GM23248 (cell line): ENCODE results near the gene SLC5A6. TPM values are rescaled to one million over a fixed set of nuclear protein-coding genes. Genes with fewer than 3 reads are reported as not detected.

Experiments used
- DNase-seq: peaks from one replicate; pipeline ENCODE4 v3.0.0-alpha.2; 2015
- H2AFZ ChIP-seq: fragments of 200-600 bp; sonication (generic); 2 replicates; pipeline ENCODE4 v1.6.1; 2016; ENCODE audit warnings: antibody characterized with exemption
- H3F3A ChIP-seq: fragments of 200-600 bp; sonication (generic); 2 replicates; pipeline ENCODE4 v1.6.1; 2016; ENCODE audit warnings: mild to moderate bottlenecking, antibody characterized with exemption, mixed run types; ENCODE audit not compliant: insufficient read depth
- H3K27ac ChIP-seq: fragments of 200-600 bp; sonication (generic); 2 replicates; pipeline ENCODE4 v1.5.1; 2016; ENCODE audit warnings: mild to moderate bottlenecking
- H3K27me3 ChIP-seq: fragments of 200-600 bp; sonication (generic); replicated peaks from 2 replicates; pipeline ENCODE4 v1.6.1; 2016; ENCODE audit warnings: mild to moderate bottlenecking; ENCODE audit not compliant: insufficient read depth
- H3K36me3 ChIP-seq: fragments of 200-600 bp; sonication (generic); 2 replicates; pipeline ENCODE4 v1.6.1; 2016; ENCODE audit warnings: low read depth, mild to moderate bottlenecking
- H3K4me1 ChIP-seq: fragments of 200-600 bp; sonication (generic); 2 replicates; pipeline ENCODE4 v1.6.1; 2016; ENCODE audit warnings: mild to moderate bottlenecking; ENCODE audit not compliant: insufficient read depth
- H3K4me2 ChIP-seq: fragments of 200-600 bp; sonication (generic); one replicate; pipeline ENCODE4 v1.6.1; 2016; ENCODE audit warnings: mild to moderate bottlenecking; ENCODE audit not compliant: unreplicated experiment
- H3K4me3 ChIP-seq: fragments of 200-600 bp; sonication (generic); 2 replicates; pipeline ENCODE4 v1.5.1; 2016; ENCODE audit warnings: mild to moderate bottlenecking
- H3K79me2 ChIP-seq: fragments of 200-600 bp; sonication (generic); 2 replicates; pipeline ENCODE4 v1.6.1; 2016; ENCODE audit warnings: mild to moderate bottlenecking; ENCODE audit not compliant: insufficient read depth
- H3K9ac ChIP-seq: fragments of 200-600 bp; sonication (generic); 2 replicates; pipeline ENCODE4 v1.6.1; 2016; ENCODE audit warnings: mild to moderate bottlenecking
- H3K9me2 ChIP-seq: fragments of 200-600 bp; sonication (generic); 2 replicates; pipeline ENCODE4 v1.6.1; 2016; ENCODE audit warnings: mixed run types, mild to moderate bottlenecking, moderate library complexity; ENCODE audit not compliant: insufficient read depth
- H3K9me3 ChIP-seq: fragments of 200-600 bp; sonication (generic); one replicate; pipeline ENCODE4 v1.6.1; 2017; ENCODE audit warnings: low read depth
- H4K20me1 ChIP-seq: fragments of 200-600 bp; sonication (generic); 2 replicates; pipeline ENCODE4 v1.6.0; 2016; ENCODE audit not compliant: insufficient read depth
- EZH2 ChIP-seq: fragments of 200-600 bp; sonication (generic); IDR thresholded peaks from 2 replicates; pipeline ENCODE4 v1.6.1; 2018; ENCODE audit warnings: antibody characterized with exemption, mild to moderate bottlenecking; ENCODE audit not compliant: insufficient read depth, poor library complexity, severe bottlenecking
- EZH2phosphoT487 ChIP-seq: fragments of 200-600 bp; sonication (generic); IDR thresholded peaks from 2 replicates; pipeline ENCODE4 v1.6.1; 2018; ENCODE audit warnings: antibody characterized with exemption, moderate library complexity, mild to moderate bottlenecking, low read depth; ENCODE audit not compliant: insufficient read depth
- WGBS, 2 experiments: methylation state at CpG; one replicate each; pipeline ENCODE4 v1.1.6; 2015 to 2017; ENCODE audit warnings: low lambda C conversion rate in 2 of 2, low coverage in 1 of 2; ENCODE audit errors: missing lambda C conversion rate in 2 of 2; 5-methylcytosine and 5-hydroxymethylcytosine counted together
- in situ Hi-C: fragments of 300-500 bp; cut with MboI; formaldehyde crosslinking; loops from 2 replicates; pipeline ENCODE4 v1.15.0; 2020
- polyA plus RNA-seq: library from polyadenylated mRNA; unstranded; fragments of >200 nt; fragmentation: Nextera tagmentation; extraction: Ambion mirVana; gene quantifications from 2 replicates; pipeline ENCODE4 v1.2.1, GENCODE V29; 2016
- total RNA-seq: library from RNA; depleted of rRNA; stranded (reverse); fragments of >200 nt; shearing (Covaris generic); gene quantifications from 2 replicates; pipeline ENCODE4 v1.2.3, GENCODE V29; 2014

Gene SLC5A6
- total and polyA plus RNA-seq, 2 experiments from 2014 or later, result 9.4 to 13.5 TPM

- 96% methylated on average over 9 to 12 of the region's 12 CpGs for WGBS, 2 experiments
- Histone ChIP-seq H3K36me3 (peaks cover 21% of the 10 kb centered on the region; the same call in 1 of the 2 replicates), H3K9me3 (no peaks in the 10 kb centered on the region), H3K4me1 (no peaks in the 10 kb centered on the region), H3F3A (no peaks in the 10 kb centered on the region), H3K4me2 (no peak overlapping the region), H3K79me2 (no peaks in the 10 kb centered on the region), H3K4me3 (no peak overlapping the region), H3K27ac (no peak overlapping the region), H3K9me2 (no peaks in the 10 kb centered on the region), H4K20me1 (no peaks in the 10 kb centered on the region), H3K27me3 (no peaks in the 10 kb centered on the region), H2AFZ (no peak overlapping the region), H3K9ac (no peak overlapping the region)
- DNase-seq, result no peak
- in situ Hi-C loops, result no loop called here
- TF ChIP-seq EZH2phosphoT487 (no peak), EZH2 (no peak)
Measured at GRCh38 chr2:27236136-27236535, 24.1 kb upstream of the SLC5A6 start.

- DNase-seq, result no peak
- in situ Hi-C loops, result no loop called here
- H2AFZ ChIP-seq, result no peak overlapping the region
- no peaks in the 10 kb centered on the region for H4K20me1 ChIP-seq
- H3K27ac ChIP-seq, result no peak overlapping the region
- peaks cover 35% of the 10 kb centered on the region for H3K36me3 ChIP-seq
- no peak overlapping the region for H3K4me2 ChIP-seq
- H3K79me2 ChIP-seq, result no peaks in the 10 kb centered on the region
- H3K9ac ChIP-seq, result no peak overlapping the region
- H3K9me2 ChIP-seq, result no peaks in the 10 kb centered on the region
- no peaks in the 10 kb centered on the region for H3K9me3 ChIP-seq
- WGBS, 2 experiments, result 96% methylated on average over 14 of the region's 14 CpGs
- no peaks in the 10 kb centered on the region for H3F3A ChIP-seq
- no peaks in the 10 kb centered on the region for H3K27me3 ChIP-seq
- H3K4me3 ChIP-seq, result no peak overlapping the region
- no peak for TF ChIP-seq EZH2
- no peak for TF ChIP-seq EZH2phosphoT487
- no peaks in the 10 kb centered on the region for H3K4me1 ChIP-seq
Measured at GRCh38 chr2:27233341-27233740, 21.3 kb upstream of the SLC5A6 start.

- H3K36me3 ChIP-seq, result peaks cover 44% of the 10 kb centered on the region
- in situ Hi-C loops, result no loop called here
Measured at GRCh38 chr2:27231921-27232320, 19.9 kb upstream of the SLC5A6 start.

GRCh38 chr2:27227501-27227900, 15.4 kb upstream of the SLC5A6 start:
- Histone ChIP-seq H3K36me3 (peaks cover 46% of the 10 kb centered on the region), H3F3A (no peaks in the 10 kb centered on the region), H3K4me2 (no peak overlapping the region), H3K9me2 (no peaks in the 10 kb centered on the region), H3K4me3 (no peak overlapping the region), H4K20me1 (no peaks in the 10 kb centered on the region), H3K27ac (no peak overlapping the region), H3K79me2 (no peaks in the 10 kb centered on the region; the same call in 1 of the 2 replicates), H3K4me1 (no peaks in the 10 kb centered on the region), H2AFZ (no peak overlapping the region), H3K9ac (no peak overlapping the region), H3K27me3 (no peaks in the 10 kb centered on the region), H3K9me3 (no peaks in the 10 kb centered on the region)
- WGBS, 2 experiments, result 86 to 88% methylated on average over 2 of the region's 2 CpGs
- DNase-seq, result no peak
- in situ Hi-C loops, result no loop called here
- no peak for TF ChIP-seq EZH2phosphoT487

More at GRCh38 chr2:27231921-27232320, 19.9 kb upstream of the SLC5A6 start:
- no peaks in the 10 kb centered on the region for H3K27me3 ChIP-seq
- no peaks in the 10 kb centered on the region for H4K20me1 ChIP-seq
- no peak overlapping the region for H2AFZ ChIP-seq
- H3K4me3 ChIP-seq, result no peak overlapping the region
- no peak overlapping the region for H3K4me2 ChIP-seq
- TF ChIP-seq EZH2 (no peak), EZH2phosphoT487 (no peak)
- H3K9me3 ChIP-seq, result no peaks in the 10 kb centered on the region
- no peaks in the 10 kb centered on the region for H3F3A ChIP-seq
- H3K9me2 ChIP-seq, result no peaks in the 10 kb centered on the region
- H3K27ac ChIP-seq, result no peak overlapping the region
- no peaks in the 10 kb centered on the region for H3K4me1 ChIP-seq
- no peak for DNase-seq
- H3K79me2 ChIP-seq, result no peaks in the 10 kb centered on the region; the same call in 1 of the 2 replicates
- no peak overlapping the region for H3K9ac ChIP-seq
- 93 to 97% methylated on average over 13 of the region's 13 CpGs for WGBS, 2 experiments

- H3K4me2 ChIP-seq, result no peak overlapping the region
- H3F3A ChIP-seq, result no peaks in the 10 kb centered on the region
- H3K79me2 ChIP-seq, result no peaks in the 10 kb centered on the region; the same call in 1 of the 2 replicates
- H3K4me1 ChIP-seq, result no peaks in the 10 kb centered on the region
- no peaks in the 10 kb centered on the region for H4K20me1 ChIP-seq
- no peak overlapping the region for H3K9ac ChIP-seq
- no peak overlapping the region for H3K27ac ChIP-seq
- peaks cover 50% of the 10 kb centered on the region for H3K36me3 ChIP-seq
- no peak overlapping the region for H3K4me3 ChIP-seq
- H3K27me3 ChIP-seq, result no peaks in the 10 kb centered on the region
- no peak overlapping the region for H2AFZ ChIP-seq
- no peak for DNase-seq
- 84 to 88% methylated on average over 9 of the region's 9 CpGs for WGBS, 2 experiments
- in situ Hi-C loops, result no loop called here
- no peaks in the 10 kb centered on the region for H3K9me2 ChIP-seq
- H3K9me3 ChIP-seq, result no peaks in the 10 kb centered on the region
- TF ChIP-seq EZH2, result no peak
- no peak for TF ChIP-seq EZH2phosphoT487
Measured at GRCh38 chr2:27225526-27225925, 13.5 kb upstream of the SLC5A6 start.
